Fibroblast of pulmonary artery (primary cell): ENCODE measurements around the gene FBXO47.
"Not testable (repeated sequence)": the region's sequence is repeated elsewhere in the genome, so short reads cannot be mapped to it uniquely, and the experiment has no call there.

Source experiments
- DNase-seq: peaks from one replicate; pipeline ENCODE4 v3.0.0-alpha.2; 2010; ENCODE audit warnings: low read depth
- H3K4me3 ChIP-seq: replicated peaks from 2 replicates; pipeline ENCODE4 v1.5.1; 2011; ENCODE audit warnings: low read depth, mild to moderate bottlenecking, control low read depth, low read length, moderate library complexity
- CTCF ChIP-seq: IDR thresholded peaks from 2 replicates; pipeline ENCODE4 v1.5.1; 2011; ENCODE audit warnings: mild to moderate bottlenecking, control low read depth, low read length, inconsistent platforms; ENCODE audit errors: missing control alignments

Gene FBXO47

GRCh38 chr17:38914741-38915638 is 52.2 kb downstream of the FBXO47 start:
- no peak for TF ChIP-seq CTCF
- DNase-seq, result no peak

GRCh38 chr17:38912221-38912813 is 54.9 kb downstream of the FBXO47 start:
- no peak for TF ChIP-seq CTCF
- H3K4me3 ChIP-seq, result no peak overlapping the region
- DNase-seq, result peak; percentile 68

More at GRCh38 chr17:38914741-38915638, 52.2 kb downstream of the FBXO47 start:
- no peak overlapping the region for H3K4me3 ChIP-seq

GRCh38 chr17:38911731-38912081 is 55.5 kb downstream of the FBXO47 start:
- H3K4me3 ChIP-seq, DNase-seq: not testable (repeated sequence)

- no peak for TF ChIP-seq CTCF
- no peak overlapping the region for H3K4me3 ChIP-seq
- DNase-seq, result no peak
Observed at GRCh38 chr17:38911081-38911730, 56.0 kb downstream of the FBXO47 start.

- no peak for TF ChIP-seq CTCF
- no peak for DNase-seq
- H3K4me3 ChIP-seq, result no peak overlapping the region
Observed at GRCh38 chr17:38910325-38910724, 56.9 kb downstream of the FBXO47 start.

- TF ChIP-seq CTCF, result no peak
- no peak overlapping the region for H3K4me3 ChIP-seq
- DNase-seq, result no peak
Observed at GRCh38 chr17:38908676-38909181, 58.5 kb downstream of the FBXO47 start.
